Measurements from ENCODE around the gene TRIP13. TPM values are rescaled to one million over a fixed set of nuclear protein-coding genes. Genes with fewer than 3 reads are reported as not detected.

The TRIP13 gene
- total and polyA plus RNA-seq, 2 of the 13 experiments (the other 11 are each of a cell fraction or from before 2014, with no cell fraction given) = 13.5 to 33.0 TPM

GRCh38 chr5:858726-859125 is 34.0 kb upstream of the TRIP13 start:
- no peak overlapping the region for H3K4me3 ChIP-seq (replicated peaks in 1 of 3; ENCODE audit: insufficient read depth in 1 of 3, low read depth in 2 of 3, low read length in 3 of 3)
- intact Hi-C loops (cut with micrococcal nuclease; ENCODE audit: unreplicated experiment) = no loop called here
- no peak overlapping the region for H3K27ac ChIP-seq (ENCODE audit: extremely low read length, insufficient read depth, low read length)
- no peak overlapping the region for H3K9ac ChIP-seq (ENCODE audit: insufficient read depth, low read depth, low read length)
- DNase-seq (ENCODE audit: low spot score) = no peak
- no peaks in the 10 kb centered on the region for H3K27me3 ChIP-seq (ENCODE audit: control insufficient read depth in 1 of 2, insufficient read depth in 2 of 2, low read length in 2 of 2)
- no TSS peak for BruUV-seq (replicated peaks)
- CTCF ChIA-PET (ENCODE audit: low intra/inter-chr PET ratio, low total read pairs) = no interaction called here
- no peaks in the 10 kb centered on the region for H4K20me1 ChIP-seq (ENCODE audit: insufficient read depth, low read length)
- peaks cover 1 to 7% of the 10 kb centered on the region in 2 experiments; a peak in 3 of 5 replicates for H3K36me3 ChIP-seq (replicated peaks in 1 of 2; ENCODE audit: control insufficient read depth in 1 of 2, insufficient read depth in 2 of 2, low read length in 2 of 2)
- H3K79me2 ChIP-seq (ENCODE audit: insufficient read depth, low read length) = no peaks in the 10 kb centered on the region
- no peak for TF ChIP-seq RBFOX2 (IDR thresholded peaks at IDR 0.05; ENCODE audit: low read depth, low read length)
- TF ChIP-seq ARID2 (CRISPR knock-in tag; IDR thresholded peaks at IDR 0.05; ENCODE audit: borderline replicate concordance) = no peak
- no peak for TF ChIP-seq NFE2 (CRISPR knock-in tag; IDR thresholded peaks at IDR 0.05)
- no peak for TF ChIP-seq REPIN1 (CRISPR knock-in tag; IDR thresholded peaks at IDR 0.05; ENCODE audit: borderline replicate concordance, low read depth)
- no peak for TF ChIP-seq HOXA9 (CRISPR knock-in tag; IDR thresholded peaks at IDR 0.05; ENCODE audit: borderline replicate concordance)
- TF ChIP-seq ZSCAN5A (CRISPR knock-in tag; IDR thresholded peaks at IDR 0.05; ENCODE audit: borderline replicate concordance) = no peak
- TF ChIP-seq ZNF121 (CRISPR knock-in tag; IDR thresholded peaks at IDR 0.05) = no peak
- TF ChIP-seq ZNF678 (CRISPR knock-in tag; IDR thresholded peaks at IDR 0.05) = no peak
- TF ChIP-seq MAF1 (CRISPR knock-in tag; IDR thresholded peaks at IDR 0.05; ENCODE audit: borderline replicate concordance) = no peak
- no peak for TF ChIP-seq ZNF414 (CRISPR knock-in tag; IDR thresholded peaks at IDR 0.05)
- TF ChIP-seq SNAPC4 (CRISPR knock-in tag; IDR thresholded peaks at IDR 0.05) = no peak
- TF ChIP-seq ZNF577 (CRISPR knock-in tag; IDR thresholded peaks at IDR 0.05; ENCODE audit: borderline replicate concordance, low read depth) = no peak
- TF ChIP-seq ZNF34 (CRISPR knock-in tag; IDR thresholded peaks at IDR 0.05; ENCODE audit: borderline replicate concordance) = no peak
- TF ChIP-seq EEA1 (CRISPR knock-in tag; IDR thresholded peaks at IDR 0.05; ENCODE audit: borderline replicate concordance) = no peak
- H2AFZ ChIP-seq (ENCODE audit: low read length) = no peak overlapping the region
- no peaks in the 10 kb centered on the region for H3K9me3 ChIP-seq (ENCODE audit: low read length)
- H3K4me1 ChIP-seq (ENCODE audit: insufficient read depth, low read length) = no peaks in the 10 kb centered on the region
- ATAC-seq = no peak
- POLR2A ChIA-PET = no interaction called here
- in situ Hi-C loops (cut with HindIII; ENCODE audit: extremely low pct_ligation_motif_present, low pct_unique_long_range_greater_than_20kb) = no loop called here
- H3K4me2 ChIP-seq (ENCODE audit: low read depth, low read length) = no peak overlapping the region
- no peak for FAIRE-seq
- 88% methylated on average over 11 of the region's 11 CpGs for WGBS (ENCODE audit: low lambda C conversion rate)

Measured in HepG2 (cell line).